Activated B cell treated with CpG ODN at 0.5 μM for 24 hours (primary cell): ENCODE results near the gene SERINC5. TPM values are rescaled to one million over a fixed set of nuclear protein-coding genes. Genes with fewer than 3 reads are reported as not detected.

ENCODE experiments used
- ATAC-seq: fragments of 200-7000 bp; cut with Tn5 transposase; one replicate; pipeline ENCODE4 v1.10.0; 2021; ENCODE audit warnings: low read depth, mild to moderate bottlenecking, moderate library complexity
- CTCF ChIA-PET: fragments of 350-600 bp; sonication (Branson Sonifier 250); formaldehyde crosslinking; loops from one replicate; lab custom pipeline; 2021; ENCODE audit warnings: antibody characterized with exemption; lab: Charles Lee
- POLR2A ChIA-PET: fragments of 350-600 bp; sonication (Branson Sonifier 250); formaldehyde crosslinking; loops from one replicate; lab custom pipeline; 2021; ENCODE audit warnings: antibody characterized with exemption; lab: Charles Lee
- DNase-seq: peaks from one replicate; pipeline ENCODE4 v3.0.0; 2022
- H3K27ac Mint-ChIP-seq: one replicate; pipeline ENCODE4 v1.8.0; 2020; ENCODE audit warnings: mixed read lengths
- H3K27me3 Mint-ChIP-seq: one replicate; pipeline ENCODE4 v1.8.0; 2021; ENCODE audit warnings: mixed read lengths
- H3K36me3 Mint-ChIP-seq: one replicate; pipeline ENCODE4 v1.8.0; 2021; ENCODE audit warnings: low read depth, mixed read lengths
- H3K4me1 Mint-ChIP-seq: one replicate; pipeline ENCODE4 v1.8.0; 2021; ENCODE audit warnings: mixed read lengths
- H3K4me3 Mint-ChIP-seq: one replicate; pipeline ENCODE4 v1.8.0; 2020; ENCODE audit warnings: mild to moderate bottlenecking, mixed read lengths
- H3K9me3 Mint-ChIP-seq: one replicate; pipeline ENCODE4 v1.8.0; 2020; ENCODE audit warnings: mixed read lengths
- intact Hi-C: fragments of 100-400 bp; cut with micrococcal nuclease; formaldehyde crosslinking; loops from one replicate; pipeline ENCODE4 v1.15.1; 2024
- total RNA-seq: library from RNA; stranded (reverse); gene quantifications from 2 replicates; pipeline ENCODE4 v1.2.3, GENCODE V29; 2022
- TF ChIP-seq, protein P1 (sequence below): fragments of 200-600 bp; IDR thresholded peaks from one replicate; pipeline ENCODE4 v1.8.0; 2022; ENCODE audit warnings: antibody characterized with exemption, mild to moderate bottlenecking

SERINC5 gene
- total RNA-seq, 1 donor from 2014 or later = 5.3 TPM

GRCh38 chr5:80067531-80068245, 188.2 kb downstream of the SERINC5 start:
- Mint-ChIP-seq H3K4me1 (peaks cover 17% of the 10 kb centered on the region), H3K9me3 (no peaks in the 10 kb centered on the region), H3K36me3 (no peaks in the 10 kb centered on the region), H3K27ac (no peak overlapping the region), H3K27me3 (no peaks in the 10 kb centered on the region), H3K4me3 (no peak overlapping the region)
- ChIA-PET POLR2A (no interaction called here), CTCF (interaction anchor here (1.6 kb wide), 1 partner anchor 17 kb away, joined by 3 read pairs; no protein-coding TSS in a partner anchor)
- ATAC-seq (no peak), DNase-seq (no peak)
- TF ChIP-seq, protein P1, sequence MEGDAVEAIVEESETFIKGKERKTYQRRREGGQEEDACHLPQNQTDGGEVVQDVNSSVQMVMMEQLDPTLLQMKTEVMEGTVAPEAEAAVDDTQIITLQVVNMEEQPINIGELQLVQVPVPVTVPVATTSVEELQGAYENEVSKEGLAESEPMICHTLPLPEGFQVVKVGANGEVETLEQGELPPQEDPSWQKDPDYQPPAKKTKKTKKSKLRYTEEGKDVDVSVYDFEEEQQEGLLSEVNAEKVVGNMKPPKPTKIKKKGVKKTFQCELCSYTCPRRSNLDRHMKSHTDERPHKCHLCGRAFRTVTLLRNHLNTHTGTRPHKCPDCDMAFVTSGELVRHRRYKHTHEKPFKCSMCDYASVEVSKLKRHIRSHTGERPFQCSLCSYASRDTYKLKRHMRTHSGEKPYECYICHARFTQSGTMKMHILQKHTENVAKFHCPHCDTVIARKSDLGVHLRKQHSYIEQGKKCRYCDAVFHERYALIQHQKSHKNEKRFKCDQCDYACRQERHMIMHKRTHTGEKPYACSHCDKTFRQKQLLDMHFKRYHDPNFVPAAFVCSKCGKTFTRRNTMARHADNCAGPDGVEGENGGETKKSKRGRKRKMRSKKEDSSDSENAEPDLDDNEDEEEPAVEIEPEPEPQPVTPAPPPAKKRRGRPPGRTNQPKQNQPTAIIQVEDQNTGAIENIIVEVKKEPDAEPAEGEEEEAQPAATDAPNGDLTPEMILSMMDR = no peak
- intact Hi-C loops = no loop called here

DNA sequence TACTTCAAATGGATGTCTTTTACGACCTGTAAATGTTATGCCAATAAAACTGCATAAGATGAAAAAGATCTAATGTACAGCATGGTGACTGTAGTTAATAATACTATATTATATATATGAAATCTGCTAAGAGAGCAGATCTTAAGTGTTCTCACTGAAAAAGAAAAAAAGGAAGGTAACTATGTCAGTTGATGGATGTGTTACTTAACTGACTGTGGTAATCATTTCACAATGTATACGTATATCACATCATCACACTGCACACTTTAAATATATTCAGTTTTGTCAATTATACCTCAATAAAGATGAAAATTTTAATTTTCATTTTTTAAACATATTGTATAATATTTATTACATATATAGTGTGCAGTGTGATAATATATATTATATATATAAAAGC, 188.8 kb downstream of the SERINC5 start:
- ATAC-seq (no peak), DNase-seq (no peak)
- Mint-ChIP-seq H3K4me3 (no peak overlapping the region), H3K9me3 (no peaks in the 10 kb centered on the region), H3K27ac (no peak overlapping the region), H3K4me1 (peaks cover 17% of the 10 kb centered on the region), H3K36me3 (no peaks in the 10 kb centered on the region), H3K27me3 (no peaks in the 10 kb centered on the region)
- intact Hi-C loops = no loop called here
- ChIA-PET CTCF (interaction anchor here (1.6 kb wide), 1 partner anchor 17 kb away, joined by 3 read pairs; no protein-coding TSS in a partner anchor), POLR2A (no interaction called here)
- TF ChIP-seq, protein P1 = no peak

GRCh38 chr5:80064124-80064523, 191.7 kb downstream of the SERINC5 start:
- CTCF ChIA-PET = no interaction called here
- no peak overlapping the region for H3K4me3 Mint-ChIP-seq
- no peaks in the 10 kb centered on the region for H3K36me3 Mint-ChIP-seq
- intact Hi-C loops = no loop called here
- TF ChIP-seq, protein P1 = no peak
- no peak for ATAC-seq
- no peaks in the 10 kb centered on the region for H3K27me3 Mint-ChIP-seq
- no peaks in the 10 kb centered on the region for H3K4me1 Mint-ChIP-seq
- POLR2A ChIA-PET = no interaction called here
- no peaks in the 10 kb centered on the region for H3K9me3 Mint-ChIP-seq
- H3K27ac Mint-ChIP-seq = no peak overlapping the region
- no peak for DNase-seq

Other genes starting within 250 kb of the SERINC5 start
- gene THBS4, start 220.7 kb downstream of the SERINC5 start, total RNA-seq = 0.20 and 0.27 TPM in 2 replicates
- gene SPZ1, start 64.0 kb upstream of the SERINC5 start, total RNA-seq = not detected in 2 replicates
- 19.8 and 21.1 TPM in 2 replicates for gene ZFYVE16, start 152.0 kb upstream of the SERINC5 start, total RNA-seq
- 0.47 TPM in 1 of 2 replicates, not detected in the other for gene FAM151B, start 232.1 kb upstream of the SERINC5 start, total RNA-seq